WTC11 (cell line): ENCODE results near the gene RTP5. TPM values are rescaled to one million over a fixed set of nuclear protein-coding genes. Genes with fewer than 3 reads are reported as not detected.
"Not testable (repeated sequence)": the region's sequence is repeated elsewhere in the genome, so short reads cannot be mapped to it uniquely, and the experiment has no call there.

ENCODE experiments used
- ATAC-seq: fragments of 200-7000 bp; cut with Tn5 transposase; 2 replicates; pipeline ENCODE4 v1.10.0; 2021; ENCODE audit warnings: mild to moderate bottlenecking, moderate library complexity
- CTCF ChIA-PET: fragments of 300-600 bp; sonication (Branson Sonifier 250); formaldehyde crosslinking; loops from one replicate; lab custom pipeline; 2021; ENCODE audit warnings: antibody characterized with exemption; lab: Charles Lee
- POLR2A ChIA-PET: fragments of 350-600 bp; sonication (Branson Sonifier 250); formaldehyde crosslinking; loops from one replicate; lab custom pipeline; 2021; ENCODE audit warnings: antibody characterized with exemption; lab: Charles Lee
- DNase-seq: peaks from one replicate; pipeline ENCODE4 v3.0.0; 2021; ENCODE audit warnings: low spot score
- H3K27ac Mint-ChIP-seq: 2 replicates; pipeline ENCODE4 v1.8.0; 2021; ENCODE audit warnings: mixed read lengths
- H3K27me3 Mint-ChIP-seq: 2 replicates; pipeline ENCODE4 v1.8.0; 2021; ENCODE audit warnings: low read depth, mild to moderate bottlenecking, moderate library complexity, mixed read lengths
- H3K36me3 Mint-ChIP-seq: 2 replicates; pipeline ENCODE4 v1.8.0; 2021; ENCODE audit warnings: mixed read lengths
- H3K4me1 Mint-ChIP-seq: 2 replicates; pipeline ENCODE4 v1.8.0; 2022; ENCODE audit warnings: mixed read lengths
- H3K4me3 Mint-ChIP-seq: 2 replicates; pipeline ENCODE4 v1.8.0; 2021; ENCODE audit warnings: mild to moderate bottlenecking, moderate library complexity, mixed read lengths
- H3K9me3 Mint-ChIP-seq: 2 replicates; pipeline ENCODE4 v1.8.0; 2021; ENCODE audit warnings: mixed read lengths
- AR ChIP-seq: fragments of 250-450 bp; sonication (Bioruptor Pico); IDR thresholded peaks from 2 replicates; pipeline ENCODE4 v1.9.0; 2021; ENCODE audit warnings: mild to moderate bottlenecking
- CBFB ChIP-seq: sonication (generic); formaldehyde crosslinking; IDR thresholded peaks from 2 replicates; pipeline ENCODE4 v1.8.1; 2022; ENCODE audit warnings: mild to moderate bottlenecking, low read depth, missing genetic modification reagents
- ELF4 ChIP-seq: sonication (generic); formaldehyde crosslinking; IDR thresholded peaks from 2 replicates; pipeline ENCODE4 v1.8.1; 2022; ENCODE audit warnings: low read depth, mild to moderate bottlenecking, moderate library complexity, missing genetic modification reagents
- FOXJ3 ChIP-seq: sonication (generic); formaldehyde crosslinking; IDR thresholded peaks from 2 replicates; pipeline ENCODE4 v1.9.0; 2021; ENCODE audit warnings: missing genetic modification reagents, mild to moderate bottlenecking, borderline replicate concordance
- GABPB1 ChIP-seq: sonication (generic); formaldehyde crosslinking; IDR thresholded peaks from 2 replicates; pipeline ENCODE4 v1.8.1; 2023; ENCODE audit warnings: mild to moderate bottlenecking, missing genetic modification reagents
- HMGA2 ChIP-seq: fragments of 250-450 bp; sonication (Bioruptor Pico); IDR thresholded peaks from 2 replicates; pipeline ENCODE4 v1.4.0; 2021; ENCODE audit warnings: mild to moderate bottlenecking, moderate library complexity
- HMGXB4 ChIP-seq: sonication (generic); formaldehyde crosslinking; IDR thresholded peaks from 2 replicates; pipeline ENCODE4 v1.8.1; 2023; ENCODE audit warnings: mild to moderate bottlenecking, moderate library complexity, missing genetic modification reagents
- NFATC4 ChIP-seq: fragments of 250-450 bp; sonication (Bioruptor Pico); IDR thresholded peaks from 2 replicates; pipeline ENCODE4 v1.9.0; 2021; ENCODE audit warnings: mild to moderate bottlenecking
- NR1H2 ChIP-seq: sonication (generic); formaldehyde crosslinking; IDR thresholded peaks from 2 replicates; pipeline ENCODE4 v1.9.0; 2021; ENCODE audit warnings: mild to moderate bottlenecking, moderate library complexity, missing genetic modification reagents
- PRRX2 ChIP-seq: fragments of 250-450 bp; sonication (Bioruptor Pico); IDR thresholded peaks from 2 replicates; pipeline ENCODE4 v1.8.0; 2021; ENCODE audit warnings: mild to moderate bottlenecking
- RELA ChIP-seq: sonication (generic); formaldehyde crosslinking; IDR thresholded peaks from 2 replicates; pipeline ENCODE4 v1.8.1; 2022; ENCODE audit warnings: missing genetic modification reagents, mild to moderate bottlenecking, borderline replicate concordance
- SP1 ChIP-seq: sonication (generic); formaldehyde crosslinking; conservative IDR thresholded peaks from 2 replicates; pipeline ENCODE4 v1.8.1; 2022; ENCODE audit warnings: missing genetic modification reagents
- STAT6 ChIP-seq: sonication (generic); formaldehyde crosslinking; conservative IDR thresholded peaks from 2 replicates; pipeline ENCODE4 v1.8.1; 2023; ENCODE audit warnings: mild to moderate bottlenecking, low read depth, missing genetic modification reagents, moderate library complexity
- TEAD4 ChIP-seq: sonication (generic); formaldehyde crosslinking; IDR thresholded peaks from 2 replicates; pipeline ENCODE4 v1.8.0; 2022; ENCODE audit warnings: mild to moderate bottlenecking, missing genetic modification reagents
- ZBTB43 ChIP-seq: sonication (generic); formaldehyde crosslinking; IDR thresholded peaks from 2 replicates; pipeline ENCODE4 v1.8.1; 2023; ENCODE audit warnings: mild to moderate bottlenecking, missing genetic modification reagents
- ZNF219 ChIP-seq: sonication (generic); formaldehyde crosslinking; IDR thresholded peaks from 2 replicates; pipeline ENCODE4 v1.8.0; 2023; ENCODE audit warnings: missing genetic modification reagents, mild to moderate bottlenecking, borderline replicate concordance
- ZNF263 ChIP-seq: sonication (generic); formaldehyde crosslinking; IDR thresholded peaks from 2 replicates; pipeline ENCODE4 v1.8.1; 2022; ENCODE audit warnings: low read depth, mild to moderate bottlenecking, moderate library complexity, missing genetic modification reagents
- ZNF416 ChIP-seq: fragments of 250-450 bp; sonication (Bioruptor Pico); IDR thresholded peaks from 2 replicates; pipeline ENCODE4 v1.9.0; 2021; ENCODE audit warnings: mild to moderate bottlenecking, inconsistent platforms
- ZNF425 ChIP-seq: fragments of 250-450 bp; sonication (Bioruptor Pico); conservative IDR thresholded peaks from 2 replicates; pipeline ENCODE4 v1.9.0; 2021; ENCODE audit warnings: mild to moderate bottlenecking
- total RNA-seq: library from RNA; stranded (reverse); gene quantifications from 3 replicates; pipeline ENCODE4 v1.2.3, GENCODE V29; 2021

Gene RTP5
- total RNA-seq, 1 experiment from 2014 or later, result not detected

GRCh38 chr2:241907831-241908230 is 38.3 kb downstream of the RTP5 start:
- ATAC-seq, H3K36me3 Mint-ChIP-seq, H3K9me3 Mint-ChIP-seq, CTCF ChIA-PET, H3K4me3 Mint-ChIP-seq, H3K27me3 Mint-ChIP-seq, DNase-seq, POLR2A ChIA-PET, H3K27ac Mint-ChIP-seq: not testable (repeated sequence)
- H3K4me1 Mint-ChIP-seq, result peaks cover 30% of the 10 kb centered on the region

GRCh38 chr2:241908686-241909420 is 39.3 kb downstream of the RTP5 start:
- Mint-ChIP-seq H3K4me1 (peaks cover 33% of the 10 kb centered on the region), H3K9me3 (no peaks in the 10 kb centered on the region), H3K27me3 (no peaks in the 10 kb centered on the region; the same call in 1 of the 2 replicates), H3K27ac (no peak overlapping the region), H3K36me3 (no peaks in the 10 kb centered on the region), H3K4me3 (no peak overlapping the region)
- no peak for TF ChIP-seq ZNF416 (CRISPR knock-in tag)
- no peak for TF ChIP-seq HMGXB4
- TF ChIP-seq CBFB, result no peak
- no peak for TF ChIP-seq FOXJ3 (CRISPR knock-in tag)
- TF ChIP-seq HMGA2 (CRISPR knock-in tag), result no peak
- TF ChIP-seq NFATC4 (CRISPR knock-in tag), result no peak
- no peak for TF ChIP-seq STAT6
- no peak for TF ChIP-seq AR (CRISPR knock-in tag)
- no peak for TF ChIP-seq RELA (CRISPR knock-in tag)
- no peak for DNase-seq
- no peak for ATAC-seq
- POLR2A ChIA-PET, result no interaction called here
- CTCF ChIA-PET, result no interaction called here

GRCh38 chr2:241909769-241910168 is 40.2 kb downstream of the RTP5 start:
- ChIA-PET POLR2A (no interaction called here), CTCF (no interaction called here)
- Mint-ChIP-seq H3K4me1 (peaks cover 33% of the 10 kb centered on the region), H3K4me3 (no peak overlapping the region), H3K27me3 (no peaks in the 10 kb centered on the region; the same call in 1 of the 2 replicates), H3K36me3 (no peaks in the 10 kb centered on the region), H3K9me3 (no peaks in the 10 kb centered on the region), H3K27ac (no peak overlapping the region)
- ATAC-seq (no peak), DNase-seq (no peak)
- TF ChIP-seq SP1 (CRISPR knock-in tag) (no peak), PRRX2 (CRISPR knock-in tag) (no peak), HMGXB4 (no peak), ELF4 (CRISPR knock-in tag) (no peak), ZBTB43 (CRISPR knock-in tag) (no peak), TEAD4 (CRISPR knock-in tag) (no peak), ZNF425 (CRISPR knock-in tag) (no peak), NR1H2 (CRISPR knock-in tag) (no peak), GABPB1 (CRISPR knock-in tag) (no peak), ZNF416 (CRISPR knock-in tag) (no peak), ZNF263 (CRISPR knock-in tag) (no peak), ZNF219 (CRISPR knock-in tag) (no peak)
